Tongue (tissue), 2 donors: Measurements from ENCODE around the gene AIMP1. TPM values are rescaled to one million over a fixed set of nuclear protein-coding genes. Genes with fewer than 3 reads are reported as not detected.

Experiments
- DNase-seq: peaks from one replicate; pipeline ENCODE4 v3.0.0-alpha.2; 2015
- total RNA-seq: library from RNA; depleted of rRNA; stranded (reverse); fragments of >200 nt; gene quantifications from one replicate; pipeline ENCODE4 v1.2.3, GENCODE V29; 2014

AIMP1 gene
- 33.5 TPM for total RNA-seq

GRCh38 chr4:106315968-106316772 is at the start of gene AIMP1, which contains the start of gene TBCK:
TSS of gene AIMP1 (plus strand) at chr4:106316550. CDS start at chr4:106325010, 8,460 bp downstream.
TSS of gene TBCK (minus strand) at chr4:106316209. CDS start at chr4:106308960, 7,249 bp downstream.
- DNase-seq: peak; percentile 98

- DNase-seq: no peak
Measured at GRCh38 chr4:106268786-106269185, 47.6 kb upstream of the AIMP1 start.

GRCh38 chr4:106269711-106270110 is 46.6 kb upstream of the AIMP1 start:
- no peak for DNase-seq

GRCh38 chr4:106270736-106271135 is 45.6 kb upstream of the AIMP1 start:
- DNase-seq: no peak

- DNase-seq: no peak
Measured at GRCh38 chr4:106273831-106274230, 42.5 kb upstream of the AIMP1 start.

- DNase-seq: no peak
Measured at GRCh38 chr4:106277140-106277675, 39.1 kb upstream of the AIMP1 start.

- DNase-seq: peak; percentile 8
Measured at GRCh38 chr4:106284227-106284626, 32.1 kb upstream of the AIMP1 start.

GRCh38 chr4:106286611-106287010 is 29.7 kb upstream of the AIMP1 start:
- no peak for DNase-seq

- no peak for DNase-seq
Measured at GRCh38 chr4:106287353-106287969, 28.9 kb upstream of the AIMP1 start.

- DNase-seq: no peak
Measured at GRCh38 chr4:106289737-106290136, 26.6 kb upstream of the AIMP1 start.

- DNase-seq: no peak
Measured at GRCh38 chr4:106291678-106292077, 24.7 kb upstream of the AIMP1 start.

GRCh38 chr4:106294062-106294461 is 22.3 kb upstream of the AIMP1 start:
- DNase-seq: no peak

GRCh38 chr4:106297245-106298035 is 18.9 kb upstream of the AIMP1 start:
- DNase-seq: no peak

- no peak for DNase-seq
Measured at GRCh38 chr4:106299977-106300376, 16.4 kb upstream of the AIMP1 start.

- DNase-seq: no peak
Measured at GRCh38 chr4:106301393-106302061, 14.8 kb upstream of the AIMP1 start.

- DNase-seq: no peak
Measured at GRCh38 chr4:106302062-106302438, 14.3 kb upstream of the AIMP1 start.

- no peak for DNase-seq
Measured at GRCh38 chr4:106303548-106304281, 12.6 kb upstream of the AIMP1 start.

- DNase-seq: no peak
Measured at GRCh38 chr4:106304632-106305031, 11.7 kb upstream of the AIMP1 start.

GRCh38 chr4:106305435-106306055 is 10.8 kb upstream of the AIMP1 start:
- DNase-seq: no peak

GRCh38 chr4:106306561-106306960 is 9.8 kb upstream of the AIMP1 start:
- no peak for DNase-seq

- DNase-seq: peak; percentile 39
Measured at GRCh38 chr4:106312377-106312776, 4.0 kb upstream of the AIMP1 start.
